Stimulated activated CD8-positive, alpha-beta memory T cell treated with anti-CD3 and anti-CD28 coated beads, Interleukin-2, amount 100 ng/mL, for 1 hour (primary cell): ENCODE results near the gene SVEP1.
"Not testable (repeated sequence)": the region's sequence is repeated elsewhere in the genome, so short reads cannot be mapped to it uniquely, and the experiment has no call there.

Experiments used
- DNase-seq, 2 donors: peaks; one replicate each; pipeline ENCODE4 v3.0.0-alpha.2; 2020; ENCODE audit warnings: low read depth in 2 of 2

SVEP1 gene

GRCh38 chr9:110579034-110579861, at the start of gene SVEP1:
TSS of gene SVEP1 (minus strand) at chr9:110579741. CDS start at chr9:110579543, 198 bp downstream.
- no peak for DNase-seq

GRCh38 chr9:110626101-110626829, 46.7 kb upstream of the SVEP1 start:
- no peak for DNase-seq

- no peak for DNase-seq
Measured at GRCh38 chr9:110623462-110624025, 44.0 kb upstream of the SVEP1 start.

GRCh38 chr9:110622368-110622767, 42.8 kb upstream of the SVEP1 start:
- no peak for DNase-seq

GRCh38 chr9:110620726-110621125, 41.2 kb upstream of the SVEP1 start:
- no peak for DNase-seq

- DNase-seq, result no peak
Measured at GRCh38 chr9:110619831-110620230, 40.3 kb upstream of the SVEP1 start.

GRCh38 chr9:110615498-110615897, 36.0 kb upstream of the SVEP1 start:
- no peak for DNase-seq

GRCh38 chr9:110614576-110614975, 35.0 kb upstream of the SVEP1 start:
- DNase-seq, result not testable (repeated sequence)

- no peak for DNase-seq
Measured at GRCh38 chr9:110606179-110606790, 26.7 kb upstream of the SVEP1 start.

GRCh38 chr9:110605565-110605964, 26.0 kb upstream of the SVEP1 start:
- no peak for DNase-seq

GRCh38 chr9:110604171-110604601, 24.6 kb upstream of the SVEP1 start:
- no peak for DNase-seq

- DNase-seq, result no peak
Measured at GRCh38 chr9:110602281-110602680, 22.7 kb upstream of the SVEP1 start.

GRCh38 chr9:110601098-110601497, 21.6 kb upstream of the SVEP1 start:
- no peak for DNase-seq

GRCh38 chr9:110599468-110599867, 19.9 kb upstream of the SVEP1 start:
- DNase-seq, result no peak

GRCh38 chr9:110592044-110592830, 12.7 kb upstream of the SVEP1 start:
- no peak for DNase-seq

- no peak for DNase-seq
Measured at GRCh38 chr9:110591526-110591925, 12.0 kb upstream of the SVEP1 start.

- DNase-seq, result no peak
Measured at GRCh38 chr9:110590816-110591215, 11.3 kb upstream of the SVEP1 start.

- no peak for DNase-seq
Measured at GRCh38 chr9:110588296-110588695, 8.8 kb upstream of the SVEP1 start.

GRCh38 chr9:110583237-110583636, 3.7 kb upstream of the SVEP1 start:
- no peak for DNase-seq

- no peak for DNase-seq
Measured at GRCh38 chr9:110582156-110582555, 2.6 kb upstream of the SVEP1 start.

GRCh38 chr9:110580850-110581249, 1.3 kb upstream of the SVEP1 start:
- DNase-seq, result no peak

GRCh38 chr9:110579862-110580219, 300 bp upstream of the SVEP1 start:
- no peak for DNase-seq
